Osteoblast (primary cell): Measurements from ENCODE around the gene HS3ST3A1. TPM values are rescaled to one million over a fixed set of nuclear protein-coding genes. Genes with fewer than 3 reads are reported as not detected.

Experiments
- DNase-seq: peaks from one replicate; pipeline ENCODE4 v3.0.0; 2011; ENCODE audit warnings: low spot score, mixed read lengths; ENCODE audit not compliant: insufficient read length; ENCODE audit errors: missing footprints
- H2AFZ ChIP-seq: 2 replicates; pipeline ENCODE4 v1.6.0; 2011; ENCODE audit warnings: mild to moderate bottlenecking, low read length
- H3K27ac ChIP-seq: 2 replicates; pipeline ENCODE4 v1.5.1; 2011; ENCODE audit warnings: mild to moderate bottlenecking, low read depth, low read length, moderate library complexity
- H3K27me3 ChIP-seq: 2 replicates; pipeline ENCODE4 v1.6.0; 2012; ENCODE audit warnings: mild to moderate bottlenecking, control low read depth, inconsistent platforms, low read length, moderate library complexity; ENCODE audit not compliant: insufficient read depth
- H3K36me3 ChIP-seq: 2 replicates; pipeline ENCODE4 v1.5.1; 2011; ENCODE audit warnings: mild to moderate bottlenecking, low read length, control low read depth, moderate library complexity; ENCODE audit not compliant: insufficient read depth
- H3K4me1 ChIP-seq: 2 replicates; pipeline ENCODE4 v1.5.1; 2011; ENCODE audit warnings: mild to moderate bottlenecking, low read length, control low read depth, moderate library complexity; ENCODE audit not compliant: insufficient read depth
- H3K4me2 ChIP-seq: 2 replicates; pipeline ENCODE4 v1.6.0; 2011; ENCODE audit warnings: mild to moderate bottlenecking, low read length; ENCODE audit not compliant: insufficient read depth
- H3K4me3 ChIP-seq: fragments of 200-600 bp; sonication (generic); 3 replicates; pipeline ENCODE4 v1.5.1; 2012; ENCODE audit warnings: mild to moderate bottlenecking, low read length, inconsistent platforms; ENCODE audit not compliant: insufficient read depth
- H3K79me2 ChIP-seq: 2 replicates; pipeline ENCODE4 v1.6.0; 2012; ENCODE audit warnings: mild to moderate bottlenecking, low read length, control low read depth, inconsistent platforms; ENCODE audit not compliant: insufficient read depth
- H3K9me3 ChIP-seq: 2 replicates; pipeline ENCODE4 v1.5.1; 2011; ENCODE audit warnings: low read depth, low read length, control low read depth
- H4K20me1 ChIP-seq: 2 replicates; pipeline ENCODE4 v1.6.0; 2012; ENCODE audit warnings: mild to moderate bottlenecking, low read length, control low read depth; ENCODE audit not compliant: insufficient read depth
- total RNA-seq: library from RNA; depleted of rRNA; stranded (reverse); fragments of >200 nt; gene quantifications from 2 replicates; pipeline ENCODE4 v1.2.3, GENCODE V29; 2012
- TF ChIP-seq, protein P1 (sequence below): IDR thresholded peaks from 2 replicates; pipeline ENCODE4 v1.5.1; 2011; ENCODE audit warnings: mild to moderate bottlenecking, low read depth, low read length, moderate library complexity; ENCODE audit errors: extremely low read depth

HS3ST3A1 gene
- total RNA-seq, 1 donor = 8.3 TPM

DNA sequence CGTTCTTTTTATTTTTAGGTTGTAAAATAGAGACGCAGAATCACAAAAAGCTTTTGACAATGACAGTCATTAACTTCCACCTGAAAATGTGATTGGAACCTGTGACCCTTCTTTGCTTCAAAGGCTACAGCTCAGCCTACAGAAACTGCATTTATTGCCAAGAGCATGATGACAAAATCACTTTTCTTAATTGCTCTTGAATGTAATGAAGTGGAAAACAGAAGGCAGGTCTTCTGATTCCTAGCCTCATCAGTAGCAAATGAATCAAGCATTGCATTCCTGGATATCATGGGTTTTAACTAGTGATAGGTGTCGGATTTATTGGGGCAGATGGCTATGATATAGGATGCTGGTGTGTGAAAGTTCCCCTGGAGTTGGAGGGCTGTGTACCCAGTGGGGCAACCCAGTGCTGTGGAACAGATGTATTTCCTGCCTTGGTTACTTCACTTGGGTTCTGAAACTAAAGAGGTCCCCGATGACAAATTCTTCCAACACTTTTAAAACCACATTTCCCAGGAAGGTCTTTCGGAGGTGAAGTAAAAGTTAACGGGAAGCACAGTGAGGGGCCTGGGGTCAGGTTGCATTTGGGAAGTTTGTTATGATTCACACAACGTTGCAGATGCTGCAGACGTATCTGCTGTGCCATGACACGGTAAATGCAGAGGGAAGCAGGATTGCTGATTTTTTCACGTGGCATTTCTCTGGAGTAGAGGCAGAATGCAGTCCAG, 127.5 kb downstream of the HS3ST3A1 start:
- Histone ChIP-seq H3K4me3 (no peak overlapping the region), H3K27me3 (no peaks in the 10 kb centered on the region), H3K4me1 (peaks cover 15% of the 10 kb centered on the region), H4K20me1 (no peaks in the 10 kb centered on the region), H3K9me3 (no peaks in the 10 kb centered on the region), H3K79me2 (no peaks in the 10 kb centered on the region), H3K27ac (no peak overlapping the region), H2AFZ (no peak overlapping the region), H3K4me2 (no peak overlapping the region), H3K36me3 (no peaks in the 10 kb centered on the region)
- DNase-seq = no peak
- TF ChIP-seq, protein P1, sequence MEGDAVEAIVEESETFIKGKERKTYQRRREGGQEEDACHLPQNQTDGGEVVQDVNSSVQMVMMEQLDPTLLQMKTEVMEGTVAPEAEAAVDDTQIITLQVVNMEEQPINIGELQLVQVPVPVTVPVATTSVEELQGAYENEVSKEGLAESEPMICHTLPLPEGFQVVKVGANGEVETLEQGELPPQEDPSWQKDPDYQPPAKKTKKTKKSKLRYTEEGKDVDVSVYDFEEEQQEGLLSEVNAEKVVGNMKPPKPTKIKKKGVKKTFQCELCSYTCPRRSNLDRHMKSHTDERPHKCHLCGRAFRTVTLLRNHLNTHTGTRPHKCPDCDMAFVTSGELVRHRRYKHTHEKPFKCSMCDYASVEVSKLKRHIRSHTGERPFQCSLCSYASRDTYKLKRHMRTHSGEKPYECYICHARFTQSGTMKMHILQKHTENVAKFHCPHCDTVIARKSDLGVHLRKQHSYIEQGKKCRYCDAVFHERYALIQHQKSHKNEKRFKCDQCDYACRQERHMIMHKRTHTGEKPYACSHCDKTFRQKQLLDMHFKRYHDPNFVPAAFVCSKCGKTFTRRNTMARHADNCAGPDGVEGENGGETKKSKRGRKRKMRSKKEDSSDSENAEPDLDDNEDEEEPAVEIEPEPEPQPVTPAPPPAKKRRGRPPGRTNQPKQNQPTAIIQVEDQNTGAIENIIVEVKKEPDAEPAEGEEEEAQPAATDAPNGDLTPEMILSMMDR = no peak

DNA sequence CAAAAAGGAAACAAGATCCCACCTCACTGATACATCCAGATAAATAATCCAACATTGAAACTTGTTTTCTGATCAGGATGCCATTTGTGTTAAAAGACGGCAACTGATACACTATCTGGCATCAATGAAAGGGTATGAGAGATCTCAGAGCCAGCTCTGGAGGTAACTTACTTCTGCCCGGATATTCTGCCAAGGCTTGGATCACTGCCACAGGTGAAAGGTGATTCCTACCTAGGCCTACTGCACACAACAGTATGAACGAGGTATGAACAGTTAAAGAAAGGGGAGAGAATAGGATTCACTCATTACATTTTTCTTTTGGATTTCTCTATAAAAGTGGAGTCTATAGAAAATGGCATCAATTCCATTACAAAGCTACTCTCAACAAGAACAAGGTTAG, 136.1 kb downstream of the HS3ST3A1 start:
- no peak overlapping the region for H3K27ac ChIP-seq
- H3K9me3 ChIP-seq = no peaks in the 10 kb centered on the region
- H3K4me3 ChIP-seq = no peak overlapping the region
- no peak overlapping the region for H3K4me2 ChIP-seq
- H3K4me1 ChIP-seq = no peaks in the 10 kb centered on the region
- H2AFZ ChIP-seq = no peak overlapping the region
- TF ChIP-seq, protein P1 = no peak
- H3K27me3 ChIP-seq = no peaks in the 10 kb centered on the region
- DNase-seq = no peak
- no peaks in the 10 kb centered on the region for H3K79me2 ChIP-seq
- no peaks in the 10 kb centered on the region for H3K36me3 ChIP-seq
- H4K20me1 ChIP-seq = no peaks in the 10 kb centered on the region

DNA sequence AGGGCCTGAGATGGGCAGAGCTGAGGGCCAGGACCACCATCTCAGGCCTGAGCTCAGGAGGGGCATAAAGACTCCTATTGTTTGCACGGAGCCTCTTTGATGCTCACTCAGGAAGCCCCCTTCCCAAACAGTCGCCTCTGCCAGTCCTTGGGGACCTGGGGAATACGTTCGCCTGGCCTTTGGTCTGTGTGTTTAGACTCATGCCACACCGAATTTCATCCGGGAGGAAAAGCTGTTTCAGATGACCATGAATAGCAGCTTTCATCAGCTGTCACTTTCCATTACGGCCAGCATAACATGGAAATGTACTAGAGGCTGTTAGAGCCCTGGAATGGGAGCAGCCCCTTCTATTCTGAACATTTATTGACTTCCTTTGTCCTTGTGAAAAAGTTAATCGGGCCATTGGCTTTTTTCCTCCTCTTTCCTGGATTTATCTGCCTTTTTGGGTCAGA, 139.0 kb downstream of the HS3ST3A1 start:
- no peak overlapping the region for H2AFZ ChIP-seq
- no peak for DNase-seq

DNA sequence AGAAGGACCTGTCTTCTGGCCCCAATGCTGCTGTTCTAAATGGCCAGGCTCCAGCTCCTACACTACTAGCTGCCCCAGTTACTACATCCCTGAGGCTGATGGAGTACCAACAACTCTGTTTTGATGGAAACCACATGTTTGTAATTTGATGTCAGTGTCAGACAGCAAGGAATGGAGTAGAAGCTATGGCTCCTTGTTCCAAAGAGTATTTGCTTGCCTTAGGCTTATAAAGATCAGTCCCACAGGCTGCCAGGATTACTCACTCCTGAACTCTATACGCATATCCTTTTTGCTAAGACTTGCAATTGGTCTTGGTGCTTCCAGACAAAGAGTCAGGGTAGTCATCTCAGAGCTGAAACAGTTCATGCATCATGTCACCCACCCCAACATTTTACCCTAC, 139.6 kb downstream of the HS3ST3A1 start:
- no peaks in the 10 kb centered on the region for H3K27me3 ChIP-seq
- no peaks in the 10 kb centered on the region for H3K79me2 ChIP-seq
- no peaks in the 10 kb centered on the region for H3K4me1 ChIP-seq
- no peak overlapping the region for H3K4me3 ChIP-seq
- H2AFZ ChIP-seq = no peak overlapping the region
- H3K9me3 ChIP-seq = no peaks in the 10 kb centered on the region
- TF ChIP-seq, protein P1 = no peak
- no peaks in the 10 kb centered on the region for H4K20me1 ChIP-seq
- no peaks in the 10 kb centered on the region for H3K36me3 ChIP-seq
- H3K27ac ChIP-seq = no peak overlapping the region
- no peak overlapping the region for H3K4me2 ChIP-seq
- no peak for DNase-seq

More for the DNA sequence above, 139.0 kb downstream of the HS3ST3A1 start:
- TF ChIP-seq, protein P1 = no peak
- no peaks in the 10 kb centered on the region for H4K20me1 ChIP-seq
- H3K27ac ChIP-seq = no peak overlapping the region
- no peak overlapping the region for H3K4me3 ChIP-seq
- no peak overlapping the region for H3K4me2 ChIP-seq
- no peaks in the 10 kb centered on the region for H3K4me1 ChIP-seq
- H3K79me2 ChIP-seq = no peaks in the 10 kb centered on the region
- H3K27me3 ChIP-seq = no peaks in the 10 kb centered on the region
- no peaks in the 10 kb centered on the region for H3K9me3 ChIP-seq
- H3K36me3 ChIP-seq = no peaks in the 10 kb centered on the region
